Measurements from ENCODE around the gene ZNF804B. TPM values are rescaled to one million over a fixed set of nuclear protein-coding genes. Genes with fewer than 3 reads are reported as not detected.

ZNF804B gene
- total RNA-seq, 1 experiment from 2014 or later = not detected

- Mint-ChIP-seq H3K9me3 (no peaks in the 10 kb centered on the region), H3K36me3 (ENCODE audit: insufficient read depth in 1 of 3, low read depth in 3 of 3) (no peaks in the 10 kb centered on the region), H3K27me3 (ENCODE audit: low read depth) (peaks cover 1% of the 10 kb centered on the region; the same call in 1 of the 2 replicates), H3K27ac (no peak overlapping the region), H3K4me3 (no peak overlapping the region), H3K4me1 (no peaks in the 10 kb centered on the region)
- H3K14ac ChIP-seq (ENCODE audit: insufficient read depth, low read length) = no peak overlapping the region
- H4K8ac ChIP-seq (replicated peaks; ENCODE audit: insufficient read length, low read depth, low read length) = no peak overlapping the region
- H3K18ac ChIP-seq (ENCODE audit: insufficient read length, low read depth, low read length) = no peak overlapping the region
- no peak for DNase-seq
- H3K23me2 ChIP-seq (ENCODE audit: insufficient read length, low read depth, low read length, poor library complexity, severe bottlenecking) = no peaks in the 10 kb centered on the region
- no CpG with 5 or more reads among the region's 2 CpGs for WGBS (ENCODE audit: extremely low coverage, insufficient read length, low lambda C conversion rate)
- H3K79me2 ChIP-seq (ENCODE audit: insufficient read depth, low read length) = no peaks in the 10 kb centered on the region
- H2BK120ac ChIP-seq (ENCODE audit: low read depth, low read length, poor library complexity, severe bottlenecking) = no peak overlapping the region
- no peak overlapping the region for H3K56ac ChIP-seq (ENCODE audit: insufficient read length, low read depth, low read length)
- no peak overlapping the region for H3K27ac ChIP-seq (ENCODE audit: insufficient read length, low read depth, low read length)
- H4K91ac ChIP-seq (ENCODE audit: insufficient read length, low read depth, low read length) = no peak overlapping the region
- H2BK20ac ChIP-seq (ENCODE audit: low read depth, low read length, poor library complexity, severe bottlenecking) = no peak overlapping the region
- no peak overlapping the region for H2BK12ac ChIP-seq (ENCODE audit: insufficient read length, low read depth, low read length)
- no peaks in the 10 kb centered on the region for H4K20me1 ChIP-seq (ENCODE audit: control insufficient read depth, insufficient read depth, insufficient read length)
- H3K27me3 ChIP-seq (ENCODE audit: insufficient read depth, low read length) = no peaks in the 10 kb centered on the region
- H3K23ac ChIP-seq (ENCODE audit: insufficient read length, low read depth, low read length) = no peak overlapping the region
- H3T11ph ChIP-seq (ENCODE audit: low read length) = no peak overlapping the region
- no peak overlapping the region for H2AK5ac ChIP-seq (ENCODE audit: insufficient read length, low read length)
- no peaks in the 10 kb centered on the region for H3K79me1 ChIP-seq (ENCODE audit: insufficient read depth, low read depth, low read length, poor library complexity, severe bottlenecking)
- H3K9ac ChIP-seq (ENCODE audit: extremely low read depth, insufficient read length, low read length) = no peak overlapping the region
- no peak overlapping the region for H3K4me2 ChIP-seq (ENCODE audit: insufficient read depth, insufficient read length, low read length)
- H2BK5ac ChIP-seq (ENCODE audit: insufficient read length, low read length) = no peak overlapping the region
- no peak overlapping the region for H2BK15ac ChIP-seq (ENCODE audit: low read depth, low read length)
- no peaks in the 10 kb centered on the region for H3K9me3 ChIP-seq (ENCODE audit: control insufficient read depth, low read depth, low read length)
- no peak for TF ChIP-seq CTCF (conservative IDR thresholded peaks at IDR 0.05)
- no peak overlapping the region for H2AFZ ChIP-seq (ENCODE audit: low read length)
- no peak overlapping the region for H4K5ac ChIP-seq (ENCODE audit: insufficient read length, low read depth, low read length)
- H3K4me1 ChIP-seq (ENCODE audit: insufficient read depth, low read length) = no peaks in the 10 kb centered on the region
- H3K4ac ChIP-seq (ENCODE audit: low read depth, low read length) = no peak overlapping the region
These were observed 23.6 kb upstream of the ZNF804B start for GRCh38 chr7:88735920-88736319.

Data from H9 (cell line).